AML-193 (cell line): Measurements from ENCODE around the gene TMEM170B.

Experiments
- DNase-seq, 2 experiments: peaks; one replicate each; lab custom pipeline; 2025; lab: John Stamatoyannopoulos, UW

TMEM170B gene

GRCh38 chr6:11537229-11538051, at the start of gene TMEM170B:
TMEM170B (plus strand) TSS chr6:11537749; CDS start chr6:11538278, 529 bp downstream.
- DNase-seq = peak; percentile 95 to 98

DNA sequence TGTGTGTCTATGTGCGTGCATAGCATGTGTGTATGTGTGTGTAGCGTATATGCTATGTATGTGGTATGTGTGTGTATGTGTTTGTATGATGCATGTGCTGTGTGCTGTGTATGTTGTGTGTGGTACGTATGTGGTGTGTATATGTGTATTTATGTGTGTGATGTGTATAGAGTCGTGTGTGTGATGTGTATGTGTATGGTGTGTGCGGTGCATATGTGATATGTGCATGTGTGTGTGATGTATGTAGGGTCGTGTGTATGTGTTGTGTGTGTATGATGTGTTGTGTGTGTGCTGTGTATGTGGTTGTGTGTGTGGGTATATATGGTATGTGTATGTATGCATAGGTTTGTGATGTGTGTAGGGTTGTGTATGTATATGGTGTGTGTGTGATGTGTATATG, 46.6 kb upstream of the TMEM170B start:
- DNase-seq = no peak

DNA sequence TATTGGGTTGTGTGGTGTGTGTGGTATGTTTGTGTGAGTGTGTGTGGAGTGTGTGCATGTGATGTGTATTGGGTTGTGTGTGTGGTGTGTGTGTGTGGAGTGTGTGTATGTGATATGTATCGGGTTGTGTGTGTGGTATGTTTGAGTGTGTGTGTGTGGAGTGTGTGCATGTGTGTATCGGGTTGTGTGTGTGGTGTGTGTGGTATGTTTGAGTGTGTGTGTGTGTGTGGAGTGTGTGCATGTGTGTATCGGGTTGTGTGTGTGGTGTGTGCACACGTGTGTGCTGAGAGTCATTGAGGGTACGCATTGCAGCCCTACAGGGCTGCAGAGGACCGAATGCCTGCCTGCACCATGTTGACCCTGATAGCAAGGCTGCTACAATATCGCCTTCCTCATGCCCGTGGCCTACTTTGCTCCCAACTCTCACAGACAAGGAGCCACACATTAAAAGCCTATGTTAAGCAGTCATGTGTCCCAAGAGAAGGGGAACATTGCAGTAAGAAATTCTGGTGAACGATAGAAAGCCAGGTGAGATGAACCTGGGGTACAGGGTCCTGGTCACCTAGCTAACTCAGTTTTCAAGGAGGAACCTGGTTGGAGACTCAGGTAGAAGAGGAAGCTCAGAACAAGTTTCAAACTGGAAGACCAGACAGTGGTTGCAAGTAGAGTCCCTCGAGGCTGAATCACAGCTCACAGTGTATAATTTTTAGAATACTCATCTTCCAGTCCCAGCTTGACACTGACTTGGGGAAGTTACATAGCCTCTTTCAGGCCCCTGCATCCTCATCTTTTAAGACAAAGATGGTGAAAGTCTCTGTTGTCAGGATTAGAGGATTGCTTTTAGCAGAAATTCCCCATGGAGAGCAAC, 45.7 kb upstream of the TMEM170B start:
- DNase-seq = peak in 1 of 2 experiments; percentile 10

DNA sequence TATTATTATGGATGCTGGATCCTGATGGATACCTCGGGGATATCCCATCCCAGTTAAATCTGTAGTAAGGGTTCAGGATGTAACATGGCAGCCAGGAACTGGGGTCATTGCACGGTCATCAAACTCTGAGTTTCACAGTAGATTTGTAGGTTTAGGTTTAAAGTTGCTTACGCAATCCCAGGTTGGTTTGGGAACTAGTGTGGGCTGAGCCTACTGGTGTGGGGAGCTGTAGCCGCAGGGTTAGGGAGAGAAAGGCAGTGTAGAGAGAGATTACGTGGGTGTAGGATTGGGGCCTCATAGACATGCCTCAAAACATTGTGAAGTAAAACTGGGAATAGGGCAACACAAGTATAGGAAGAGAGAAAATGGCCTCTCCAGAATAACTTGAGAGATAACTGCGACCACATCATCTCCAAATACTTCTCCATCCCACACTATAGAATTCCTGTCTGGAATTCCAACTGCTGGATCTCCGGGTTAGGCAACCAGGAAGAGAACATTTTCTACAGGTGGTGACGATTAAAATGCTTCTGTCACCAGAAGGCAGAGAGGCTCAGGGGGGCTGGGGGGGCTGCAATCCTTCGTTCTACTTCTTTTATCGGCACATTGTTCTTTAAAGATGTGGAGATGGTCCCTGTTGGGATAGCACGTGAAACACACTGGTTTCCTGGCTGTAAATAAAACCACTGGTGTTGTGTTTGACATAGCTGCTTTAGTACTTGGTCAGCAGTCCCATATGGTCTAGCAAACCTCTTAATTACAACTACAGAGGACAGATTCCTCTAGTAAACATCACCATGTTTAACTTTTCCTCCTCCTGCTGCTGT, 44.9 kb upstream of the TMEM170B start:
- DNase-seq = no peak

DNA sequence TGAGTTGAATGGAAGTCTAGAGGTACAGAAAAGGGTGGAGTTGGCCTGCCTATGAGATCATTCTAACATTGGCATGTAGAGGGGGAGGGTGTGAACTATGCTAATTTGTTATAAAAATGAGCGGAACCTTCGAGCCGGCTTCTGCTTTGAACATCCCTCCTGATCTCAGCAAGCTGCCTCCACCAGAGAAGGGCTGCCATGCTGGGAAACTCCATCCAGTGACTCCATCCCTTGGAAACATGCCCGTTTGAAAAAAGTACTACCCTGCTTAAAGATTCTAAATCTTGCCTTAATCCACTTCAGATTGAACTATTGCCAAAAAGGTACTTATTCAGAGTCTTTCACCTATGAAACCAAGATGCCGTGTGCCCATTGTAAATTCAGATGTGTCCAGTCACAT, 43.6 kb upstream of the TMEM170B start:
- DNase-seq = no peak

GRCh38 chr6:11494786-11495564, 42.6 kb upstream of the TMEM170B start:
- no peak for DNase-seq

- DNase-seq = no peak
These were observed 41.9 kb upstream of the TMEM170B start for GRCh38 chr6:11495565-11496145.

DNA sequence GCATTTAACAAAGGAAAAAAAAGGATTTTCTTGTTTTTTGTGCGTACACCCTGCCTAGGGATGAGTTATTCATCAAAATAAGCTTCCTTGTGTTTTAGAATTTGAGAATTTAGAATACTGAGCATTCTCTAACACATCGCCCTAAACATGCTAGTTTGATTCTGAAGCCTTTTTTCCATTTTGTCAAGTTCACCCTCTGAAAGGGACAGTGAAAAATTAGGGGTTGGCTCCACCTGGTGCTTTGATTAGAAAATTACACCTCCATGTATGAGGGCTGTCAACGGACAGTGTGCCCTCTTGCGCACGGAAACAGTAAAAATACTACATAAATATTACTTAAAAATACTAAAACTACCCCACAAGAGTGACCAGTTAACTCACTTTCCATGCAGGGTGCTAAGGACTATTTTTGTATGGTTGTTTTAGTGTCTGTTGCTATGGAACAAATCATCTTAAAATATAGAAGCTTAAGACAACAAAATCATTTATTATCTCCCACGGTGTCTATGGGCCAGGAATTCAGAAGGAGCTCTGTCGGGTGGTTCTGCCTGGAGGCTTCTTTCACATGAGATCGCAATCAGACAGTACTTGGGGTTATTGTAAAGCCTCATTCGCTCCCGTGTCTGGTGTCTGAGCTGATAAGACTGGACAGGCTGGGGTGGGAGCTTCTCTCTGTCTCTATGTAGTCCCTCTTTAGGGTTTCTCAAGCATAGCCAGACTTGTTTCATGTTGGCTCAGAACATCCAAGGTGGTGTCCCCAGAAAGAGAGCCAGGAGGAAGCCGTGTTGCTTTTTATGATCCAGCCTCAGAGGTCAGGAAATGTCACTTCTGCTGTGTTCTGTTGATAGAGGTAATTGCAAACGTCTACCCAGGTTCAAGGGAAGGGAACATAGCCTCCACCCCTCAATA, 41.1 kb upstream of the TMEM170B start:
- peak; percentile 90 to 93 for DNase-seq

GRCh38 chr6:11497107-11497506, 40.4 kb upstream of the TMEM170B start:
- no peak for DNase-seq

DNA sequence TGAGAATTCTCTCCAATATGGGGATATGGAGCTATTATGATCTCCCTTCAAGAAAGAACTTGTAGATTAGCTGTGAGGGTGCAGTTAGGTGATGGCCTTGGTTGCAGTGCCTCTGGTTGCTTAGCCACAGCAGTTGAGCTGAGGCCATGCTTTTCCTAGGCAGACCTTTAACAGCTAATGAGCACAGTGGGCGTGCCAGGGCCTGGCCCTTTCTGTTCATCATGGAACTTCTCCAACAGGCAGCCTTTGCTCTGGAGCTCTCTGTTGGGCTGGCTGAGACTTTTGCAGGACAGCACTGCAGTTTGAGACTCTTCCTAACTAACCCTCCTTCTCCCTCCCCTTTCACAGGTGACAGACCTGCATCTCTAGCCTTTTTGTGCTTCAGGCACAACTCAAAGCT, 39.7 kb upstream of the TMEM170B start:
- DNase-seq = no peak

- DNase-seq = no peak
These were observed 37.5 kb upstream of the TMEM170B start for GRCh38 chr6:11500008-11500407.

DNA sequence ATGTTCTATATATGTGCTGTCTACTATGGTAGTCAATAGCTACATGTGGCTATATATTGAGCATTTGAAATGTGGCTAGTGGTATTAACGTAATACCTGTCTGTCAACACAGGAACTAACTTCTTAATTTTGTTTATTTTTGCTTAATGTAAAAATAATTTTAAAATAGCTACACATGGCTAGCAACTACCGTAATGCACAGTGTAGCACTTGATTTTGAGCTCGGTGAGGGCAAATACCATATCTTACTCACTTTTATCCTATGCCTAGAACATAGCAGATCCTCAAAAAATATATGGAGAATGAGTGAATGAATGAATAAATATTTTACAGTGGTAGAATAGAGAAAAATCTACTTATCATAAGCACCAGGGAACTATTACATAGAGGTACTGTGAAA, 28.1 kb upstream of the TMEM170B start:
- no peak for DNase-seq

- no peak for DNase-seq
These were observed 22.9 kb upstream of the TMEM170B start for GRCh38 chr6:11514672-11515071.

DNA sequence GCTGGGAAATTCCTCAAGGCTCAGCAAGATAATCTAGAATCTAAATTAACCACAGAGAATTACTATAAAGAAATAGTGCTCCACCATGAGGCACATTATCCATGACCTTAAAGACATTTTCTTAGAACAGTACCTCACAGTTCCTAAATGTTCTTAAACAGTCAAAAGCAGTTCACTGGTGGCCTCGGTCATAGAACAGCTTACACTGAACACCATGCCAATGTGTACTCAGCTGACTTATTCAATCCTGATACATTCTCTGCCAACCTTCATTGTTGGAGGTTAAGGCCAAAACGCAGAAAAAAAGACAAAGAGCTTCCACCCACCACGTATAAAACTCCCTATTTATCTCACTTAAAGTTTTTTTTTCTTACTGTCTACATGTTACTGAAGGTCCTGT, 21.8 kb upstream of the TMEM170B start:
- DNase-seq = no peak

DNA sequence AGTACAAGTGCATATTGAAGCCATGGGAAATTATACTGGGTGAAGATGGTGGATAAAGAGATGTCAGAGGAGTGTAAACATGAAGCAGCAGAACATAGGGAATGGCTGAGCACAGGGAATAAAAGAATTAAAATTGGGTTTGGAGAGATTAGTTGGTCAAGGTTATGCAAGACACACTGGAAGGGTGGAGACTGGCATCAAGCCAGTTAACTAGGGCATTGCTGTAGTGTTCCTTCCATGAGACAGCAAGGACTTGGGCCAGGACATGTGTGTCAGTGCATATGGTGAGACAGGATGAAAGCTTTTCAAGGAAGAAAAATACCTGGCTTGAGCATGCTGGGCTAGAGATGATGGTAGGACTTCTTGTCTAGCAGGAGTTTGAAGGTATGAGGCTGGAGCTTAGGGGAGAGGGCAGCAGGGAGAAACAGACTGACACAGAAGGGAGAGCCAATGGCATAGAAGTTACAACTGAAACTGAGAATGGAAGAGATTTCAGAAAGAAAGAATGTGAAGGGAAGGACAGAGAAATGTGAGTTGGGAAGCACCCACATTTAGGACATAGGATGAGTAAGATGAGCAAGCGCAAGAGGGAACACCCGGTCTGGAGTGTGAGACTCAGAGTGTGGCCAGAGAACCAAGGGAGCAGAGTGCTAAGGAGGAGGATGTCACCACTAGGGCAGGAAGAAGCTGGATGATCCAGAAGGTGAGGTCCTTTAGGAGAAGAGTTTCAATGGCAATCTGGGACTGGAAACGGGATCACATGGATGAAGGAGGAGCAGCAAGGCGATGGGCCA, 14.5 kb upstream of the TMEM170B start:
- peak in 1 of 2 experiments; percentile 62 for DNase-seq

GRCh38 chr6:11525468-11526155, 11.9 kb upstream of the TMEM170B start:
- peak; percentile 99 to 100 for DNase-seq

GRCh38 chr6:11526156-11526505, 11.4 kb upstream of the TMEM170B start:
- no peak for DNase-seq

- DNase-seq = no peak
These were observed 10.2 kb upstream of the TMEM170B start for GRCh38 chr6:11527274-11527870.
